MCF 10A (cell line): ENCODE results near the gene HECW1. TPM values are rescaled to one million over a fixed set of nuclear protein-coding genes. Genes with fewer than 3 reads are reported as not detected.
A peak's percentile ranks its signal among the peaks of the same experiment; 100 is the strongest.

Source experiments
- BruUV-seq: library from RNA; stranded (reverse); fragments of 400-500 nt; replicated peaks from 2 replicates; lab custom pipeline; 2021; lab: Mats Ljungman, UMichigan
- CTCF ChIA-PET: fragments of 300-600 bp; sonication (Branson Sonifier 250); formaldehyde crosslinking; extraction: SDS; loops from one replicate; lab custom pipeline; 2021; ENCODE audit warnings: antibody characterized with exemption, inconsistent platforms; lab: Yijun Ruan, JAX
- POLR2A ChIA-PET: fragments of 300-600, 350-650 bp; sonication (Branson Sonifier 250); formaldehyde crosslinking; extraction: SDS; loops from one replicate; lab custom pipeline; 2020; ENCODE audit warnings: antibody characterized with exemption, inconsistent platforms; lab: Yijun Ruan, JAX
- DNase-seq: peaks from one replicate; pipeline ENCODE4 v3.0.0-alpha.2; 2018; ENCODE audit not compliant: unreplicated experiment
- H3K27ac Mint-ChIP-seq: one replicate; pipeline ENCODE4 v1.8.0; 2022; ENCODE audit warnings: mild to moderate bottlenecking, low read depth, mixed read lengths; ENCODE audit not compliant: unreplicated experiment
- H3K27me3 Mint-ChIP-seq: one replicate; pipeline ENCODE4 v1.8.0; 2022; ENCODE audit warnings: mixed read lengths; ENCODE audit not compliant: insufficient read depth, unreplicated experiment
- H3K36me3 Mint-ChIP-seq: one replicate; pipeline ENCODE4 v1.8.0; 2022; ENCODE audit warnings: mild to moderate bottlenecking, moderate library complexity, mixed read lengths; ENCODE audit not compliant: insufficient read depth, unreplicated experiment
- H3K4me1 Mint-ChIP-seq: one replicate; pipeline ENCODE4 v1.8.0; 2022; ENCODE audit warnings: mixed read lengths; ENCODE audit not compliant: insufficient read depth, unreplicated experiment
- H3K4me3 Mint-ChIP-seq: one replicate; pipeline ENCODE4 v1.8.0; 2022; ENCODE audit warnings: mild to moderate bottlenecking, moderate library complexity, mixed read lengths; ENCODE audit not compliant: unreplicated experiment
- H3K9me3 Mint-ChIP-seq: one replicate; pipeline ENCODE4 v1.8.0; 2022; ENCODE audit warnings: mixed read lengths; ENCODE audit not compliant: unreplicated experiment
- CTCF ChIP-seq: fragments of 200-600 bp; IDR thresholded peaks from one replicate; pipeline ENCODE4 v1.8.0; 2022; ENCODE audit warnings: antibody characterized with exemption, mild to moderate bottlenecking; ENCODE audit not compliant: unreplicated experiment
- intact Hi-C: fragments of 100-400 bp; cut with micrococcal nuclease; formaldehyde crosslinking; loops from 2 replicates; pipeline ENCODE4 v1.14.1; 2022
- total RNA-seq: library from RNA; stranded (reverse); gene quantifications from 2 replicates; pipeline ENCODE4 v1.2.3, GENCODE V29; 2022

The HECW1 gene
- total RNA-seq, 1 experiment from 2014 or later: not detected

DNA sequence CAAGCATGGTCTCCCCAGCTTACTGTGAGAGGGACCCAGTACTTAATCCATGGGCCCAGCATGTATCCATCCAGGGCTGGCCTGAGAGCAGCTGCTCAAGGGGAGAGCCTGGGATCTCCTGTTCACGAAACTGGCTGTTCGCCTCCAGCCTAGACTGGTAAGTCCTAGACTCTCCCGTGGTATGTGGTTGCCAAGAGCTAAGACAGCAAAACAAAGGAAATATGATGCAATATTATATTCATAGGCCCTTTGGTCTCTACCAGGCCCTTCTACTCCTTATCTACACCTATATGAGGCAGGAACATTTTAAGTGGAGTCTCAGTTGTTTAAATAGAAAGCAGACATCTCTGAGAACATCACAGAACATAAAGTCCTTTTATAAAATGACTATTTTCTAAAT is 441.6 kb downstream of the HECW1 start:
- Mint-ChIP-seq H3K9me3 (no peaks in the 10 kb centered on the region), H3K27me3 (no peaks in the 10 kb centered on the region), H3K4me3 (no peak overlapping the region), H3K27ac (peak overlapping the region; percentile 90), H3K4me1 (peaks cover 40% of the 10 kb centered on the region), H3K36me3 (peaks cover 7% of the 10 kb centered on the region)
- BruUV-seq: no TSS peak
- ChIA-PET POLR2A (interaction anchor here (0.6 to 1.1 kb wide), 5 partner anchors 16 to 98 kb away, joined by 3 to 5 read pairs (median 3); no protein-coding TSS in a partner anchor), CTCF (interaction anchor here (0.5 to 1.9 kb wide), 4 partner anchors 29 to 167 kb away, joined by 3 to 5 read pairs (median 4); partner anchors contain the start of gene STK17A)
- intact Hi-C loops: no loop called here
- no peak for TF ChIP-seq CTCF
- DNase-seq: peak; percentile 84

GRCh38 chr7:43554423-43554822 is 442.0 kb downstream of the HECW1 start:
- TF ChIP-seq CTCF: no peak
- no peak for DNase-seq
- BruUV-seq: no TSS peak
- Mint-ChIP-seq H3K36me3 (peaks cover 9% of the 10 kb centered on the region), H3K9me3 (no peaks in the 10 kb centered on the region), H3K4me3 (no peak overlapping the region), H3K4me1 (peaks cover 44% of the 10 kb centered on the region), H3K27me3 (no peaks in the 10 kb centered on the region), H3K27ac (peak overlapping the region; percentile 90)
- intact Hi-C loops: no loop called here
- ChIA-PET POLR2A (interaction anchor here (0.6 to 1.1 kb wide), 5 partner anchors 15 to 98 kb away, joined by 3 to 5 read pairs (median 3); no protein-coding TSS in a partner anchor), CTCF (interaction anchor here (1.0 kb wide), 1 partner anchor 100 kb away, joined by 4 read pairs; no protein-coding TSS in a partner anchor)

GRCh38 chr7:43557831-43558495 is 445.5 kb downstream of the HECW1 start:
- POLR2A ChIA-PET: interaction anchor here (0.9 to 4.2 kb wide), 7 partner anchors 13 to 95 kb away, joined by 3 to 97 read pairs (median 11); partner anchors contain the start of gene STK17A
- BruUV-seq: no TSS peak
- TF ChIP-seq CTCF: no peak

DNA sequence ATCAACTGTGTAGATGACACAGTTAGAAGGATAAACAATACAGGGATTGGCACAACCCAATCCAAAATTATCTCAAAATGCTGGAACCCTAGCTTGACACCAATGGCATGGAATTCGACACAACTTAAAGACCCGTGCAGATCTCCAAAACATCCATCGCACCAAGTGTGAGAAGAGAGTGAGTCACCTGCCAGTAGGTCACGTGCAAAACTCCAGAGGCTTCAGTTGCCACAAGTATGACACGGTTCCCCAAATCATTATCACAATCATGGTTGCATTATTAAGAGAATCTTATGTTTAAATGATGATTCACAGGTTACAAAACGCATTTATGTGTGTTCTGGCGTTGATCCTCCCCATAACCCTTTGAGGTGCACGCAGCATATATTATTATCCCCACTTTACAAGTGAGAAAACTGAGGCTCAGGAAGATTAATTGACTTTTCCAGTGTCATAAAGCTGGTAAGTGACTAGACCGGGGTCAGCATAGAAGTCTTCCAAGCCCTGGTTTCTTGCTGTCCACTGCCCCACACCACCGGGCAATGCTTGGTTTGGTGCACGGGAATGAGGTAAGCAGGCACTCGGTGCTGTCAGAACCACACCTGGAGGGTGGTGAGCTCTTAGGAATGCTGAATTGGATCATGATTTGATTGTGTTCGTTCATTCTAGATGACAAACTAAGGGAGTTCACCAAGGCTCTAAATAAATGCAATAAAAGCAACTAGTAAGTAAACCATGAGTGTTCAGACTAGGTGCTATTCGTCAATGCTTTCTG is 446.9 kb downstream of the HECW1 start:
- Mint-ChIP-seq H3K9me3 (peaks cover 10% of the 10 kb centered on the region), H3K27me3 (no peaks in the 10 kb centered on the region), H3K4me1 (peaks cover 57% of the 10 kb centered on the region), H3K4me3 (peak overlapping the region; percentile 8), H3K36me3 (peaks cover 9% of the 10 kb centered on the region), H3K27ac (peak overlapping the region; percentile 84)
- peak; percentile 84 for DNase-seq
- no peak for TF ChIP-seq CTCF
- ChIA-PET CTCF (interaction anchor here (1.0 to 1.9 kb wide), 4 partner anchors 10 to 103 kb away, joined by 3 to 7 read pairs (median 4); partner anchors contain the start of gene STK17A), POLR2A (interaction anchor here (0.5 to 4.2 kb wide), 10 partner anchors 12 to 1317 kb away, joined by 3 to 97 read pairs (median 6); partner anchors contain the start of genes MRPL32, PSMA2 and STK17A)
- intact Hi-C loops: no loop called here
- no TSS peak for BruUV-seq

More at GRCh38 chr7:43557831-43558495, 445.5 kb downstream of the HECW1 start:
- intact Hi-C loops: no loop called here
- peak; percentile 43 for DNase-seq
- Mint-ChIP-seq H3K4me1 (peaks cover 68% of the 10 kb centered on the region), H3K4me3 (peak overlapping the region; percentile 8), H3K27ac (peak overlapping the region; percentile 84), H3K9me3 (peaks cover 10% of the 10 kb centered on the region), H3K27me3 (no peaks in the 10 kb centered on the region), H3K36me3 (peaks cover 9% of the 10 kb centered on the region)
- CTCF ChIA-PET: interaction anchor here (0.6 to 1.9 kb wide), 6 partner anchors 11 to 279 kb away, joined by 3 to 7 read pairs (median 5); partner anchors contain the start of gene STK17A
